A549 (cell line): ENCODE measurements around the gene PNPO. TPM values are rescaled to one million over a fixed set of nuclear protein-coding genes. Genes with fewer than 3 reads are reported as not detected.

Experiments
- ATAC-seq, 2 experiments: fragments of 200-7000 bp in 1 of 2; fragments of >200 bp in 1 of 2; cut with Nextera tagmentation in 1 of 2; cut with Tn5 transposase in 1 of 2; 3 replicates each; pipeline versions ENCODE4 v1.8.0 to v1.9.1; 2018 to 2020; ENCODE audit warnings: mild to moderate bottlenecking in 1 of 2, moderate library complexity in 1 of 2
- CTCF ChIA-PET: fragments of 300-600 bp; sonication (Branson Sonifier 250); formaldehyde crosslinking; extraction: SDS; loops from one replicate; lab custom pipeline; 2021; ENCODE audit warnings: antibody characterized with exemption, inconsistent platforms; lab: Yijun Ruan, JAX
- POLR2A ChIA-PET: fragments of 350-600 bp; formaldehyde crosslinking; extraction: SDS; loops from one replicate; lab custom pipeline; 2021; ENCODE audit warnings: antibody characterized with exemption, inconsistent platforms; lab: Yijun Ruan, JAX
- DNase-seq, 2 experiments: peaks; one replicate each; pipeline versions ENCODE4 v3.0.0 to v3.0.0-alpha.2; 2011 to 2016; ENCODE audit warnings: low read depth in 1 of 2, low spot score in 1 of 2
- FAIRE-seq: peaks from 2 replicates; lab custom pipeline; 2011; peaks lifted over from hg19 to GRCh38; lab: Jason Lieb, UNC
- H3K27ac ChIP-seq, 2 experiments: fragments of >200 bp; sonication (Bioruptor Twin); formaldehyde crosslinking; 3 replicates each; pipeline ENCODE4 v1.5.1; 2016 to 2017
- H3K4me1 ChIP-seq: fragments of >200 bp; sonication (Bioruptor Twin); formaldehyde crosslinking; 3 replicates; pipeline ENCODE4 v1.6.1; 2016
- H3K4me2 ChIP-seq: fragments of >200 bp; sonication (Bioruptor Twin); formaldehyde crosslinking; 3 replicates; pipeline ENCODE4 v1.6.1; 2016
- H3K4me3 ChIP-seq: fragments of >200 bp; sonication (Bioruptor Twin); formaldehyde crosslinking; 3 replicates; pipeline ENCODE4 v1.5.1; 2016
- H3K9me3 ChIP-seq: fragments of >200 bp; sonication (Bioruptor Twin); formaldehyde crosslinking; 3 replicates; pipeline ENCODE4 v1.6.1; 2016
- BCL3 ChIP-seq: fragments of >200 bp; sonication (Bioruptor Twin); formaldehyde crosslinking; IDR thresholded peaks from 3 replicates; pipeline ENCODE4 v1.6.1; 2016
- BHLHE40 ChIP-seq: IDR thresholded peaks from 2 replicates; pipeline ENCODE4 v1.6.1; 2012; ENCODE audit warnings: low read depth, low read length, inconsistent platforms
- CHD4 ChIP-seq: fragments of 200-600 bp; sonication (generic); IDR thresholded peaks from 2 replicates; pipeline ENCODE4 v1.6.1; 2016; ENCODE audit warnings: antibody characterized with exemption, mild to moderate bottlenecking, borderline replicate concordance
- EHF ChIP-seq: fragments of 250-450 bp; sonication (Bioruptor Pico); IDR thresholded peaks from 2 replicates; pipeline ENCODE4 v1.5.0; 2020; ENCODE audit warnings: mild to moderate bottlenecking
- FOSB ChIP-seq: fragments of 250-450 bp; sonication (Bioruptor Pico); IDR thresholded peaks from 2 replicates; pipeline ENCODE4 v1.5.0; 2020; ENCODE audit warnings: mild to moderate bottlenecking, moderate library complexity
- FOXS1 ChIP-seq: fragments of 250-450 bp; sonication (Bioruptor Pico); IDR thresholded peaks from 2 replicates; pipeline ENCODE4 v1.5.0; 2020; ENCODE audit warnings: mild to moderate bottlenecking, moderate library complexity
- HDAC2 ChIP-seq: fragments of 200-600 bp; sonication (generic); IDR thresholded peaks from 2 replicates; pipeline ENCODE4 v1.6.1; 2016
- HEYL ChIP-seq: fragments of 250-450 bp; sonication (Bioruptor Pico); IDR thresholded peaks from 2 replicates; pipeline ENCODE4 v1.8.0; 2021; ENCODE audit warnings: mild to moderate bottlenecking, moderate library complexity
- HOXB13 ChIP-seq: fragments of 250-450 bp; sonication (Bioruptor Pico); IDR thresholded peaks from 2 replicates; pipeline ENCODE4 v1.5.0; 2020; ENCODE audit warnings: low read depth, mild to moderate bottlenecking, moderate library complexity
- HOXB5 ChIP-seq: fragments of 250-450 bp; sonication (Bioruptor Pico); IDR thresholded peaks from 2 replicates; pipeline ENCODE4 v1.5.0; 2020; ENCODE audit warnings: mild to moderate bottlenecking, moderate library complexity
- JUNB ChIP-seq: fragments of >200 bp; sonication (Bioruptor Twin); formaldehyde crosslinking; IDR thresholded peaks from 2 replicates; pipeline ENCODE4 v1.6.1; 2016
- KDM5A ChIP-seq: fragments of 200-600 bp; sonication (generic); IDR thresholded peaks from 2 replicates; pipeline ENCODE4 v1.6.1; 2016; ENCODE audit warnings: antibody characterized with exemption, mild to moderate bottlenecking
- MAX ChIP-seq: IDR thresholded peaks from 2 replicates; pipeline ENCODE4 v1.6.1; 2012
- NFE2L2 ChIP-seq: fragments of 150-350 bp; conservative IDR thresholded peaks from 2 replicates; pipeline ENCODE4 v1.6.1; 2014; ENCODE audit warnings: low read length
- PHF8 ChIP-seq: fragments of 200-600 bp; sonication (generic); IDR thresholded peaks from 2 replicates; pipeline ENCODE4 v1.6.1; 2016; ENCODE audit warnings: low read depth, mild to moderate bottlenecking, antibody characterized with exemption, moderate library complexity, borderline replicate concordance
- POLR2A ChIP-seq: IDR thresholded peaks from 2 replicates; pipeline ENCODE4 v1.6.1; 2012; ENCODE audit warnings: mild to moderate bottlenecking, low read length
- RAD21 ChIP-seq, 2 experiments: fragments of >200 bp in 1 of 2; sonication (Bioruptor Twin) in 1 of 2; formaldehyde crosslinking in 1 of 2; IDR thresholded peaks in 1 of 2; conservative IDR thresholded peaks in 1 of 2; 2 replicates in 1 of 2; 3 replicates in 1 of 2; pipeline ENCODE4 v1.6.1; 2012 to 2018; ENCODE audit warnings: inconsistent platforms in 1 of 2
- RCOR1 ChIP-seq: fragments of 150-350 bp; IDR thresholded peaks from 2 replicates; pipeline ENCODE4 v1.6.1; 2014; ENCODE audit warnings: antibody characterized with exemption, low read length, low read depth
- REST ChIP-seq: fragments of 200-600 bp; sonication (generic); IDR thresholded peaks from 2 replicates; pipeline ENCODE4 v1.6.1; 2016; ENCODE audit warnings: antibody characterized with exemption, mild to moderate bottlenecking, moderate library complexity
- RNF2 ChIP-seq: fragments of 200-600 bp; sonication (generic); IDR thresholded peaks from 2 replicates; pipeline ENCODE4 v1.6.1; 2016; ENCODE audit warnings: low read depth, mild to moderate bottlenecking, antibody characterized with exemption, moderate library complexity, borderline replicate concordance
- TFCP2L1 ChIP-seq: fragments of 250-450 bp; sonication (Bioruptor Pico); IDR thresholded peaks from 2 replicates; pipeline ENCODE4 v1.5.0; 2021; ENCODE audit warnings: mild to moderate bottlenecking
- ZSCAN20 ChIP-seq: fragments of 250-450 bp; sonication (Bioruptor Pico); IDR thresholded peaks from 2 replicates; pipeline ENCODE4 v1.8.0; 2022; ENCODE audit warnings: mild to moderate bottlenecking, moderate library complexity
- WGBS: methylation state at CpG from one replicate; pipeline ENCODE4 v1.1.6; 2017; ENCODE audit errors: missing lambda C conversion rate; 5-methylcytosine and 5-hydroxymethylcytosine counted together
- polyA plus RNA-seq, 4 experiments: library from polyadenylated mRNA; depleted of rRNA in 3 of 4; stranded (reverse); fragments of >200 nt; fragmentation: RNase III in 1 of 4; extraction: RNeasy Plus Mini Kit Qiagen cat#74134 plus additional on column Dnase treatment in 1 of 4; gene quantifications; 2 replicates in 3 of 4; 3 replicates in 1 of 4; pipeline ENCODE4 v1.2.3, GENCODE V29; 2011 to 2017

Gene PNPO
- polyA plus RNA-seq, 2 of the 4 experiments (the other 2 are of a cell fraction) = 29.5 to 40.8 TPM

- TF ChIP-seq FOSB (CRISPR knock-in tag) (no peak), RNF2 (no peak; the same call in 1 of the 2 replicates), HDAC2 (no peak), HEYL (CRISPR knock-in tag) (peak; percentile 86; the same call in 1 of the 2 replicates), HOXB13 (CRISPR knock-in tag) (peak; percentile 93), NFE2L2 (no peak)
These were observed at the start of gene PNPO (continued) for GRCh38 chr17:47941246-47942095.

GRCh38 chr17:47894498-47895346 lies 46.6 kb upstream of the PNPO start:
- ChIA-PET POLR2A (interaction anchor here (0.6 to 1.8 kb wide), 23 partner anchors 9 to 1297 kb away, joined by 3 to 38 read pairs (median 7); partner anchors contain the start of genes CDK5RAP3, KPNB1, LRRC46 and MRPL10), CTCF (interaction anchor here (0.7 to 18.8 kb wide), 13 partner anchors 10 to 276 kb away, joined by 3 to 1860 read pairs (median 5); partner anchors contain the start of genes CDK5RAP3, LRRC46, MRPL10 and SCRN2)
- peak overlapping the region; percentile 89 for H3K27ac ChIP-seq
- no peaks in the 10 kb centered on the region for H3K9me3 ChIP-seq
- DNase-seq = no peak
- H3K4me1 ChIP-seq = peaks cover 17% of the 10 kb centered on the region; the same call in 2 of the 3 replicates
- peak overlapping the region; percentile 86 for H3K4me3 ChIP-seq
- FAIRE-seq = no peak
- WGBS = 42% methylated on average over 11 of the region's 11 CpGs
- peak in 1 of 2 experiments; percentile 0; a peak in 1 of 6 replicates for ATAC-seq
- H3K4me2 ChIP-seq = peak overlapping the region; percentile 87
- TF ChIP-seq NFE2L2 (0 out of 2 replicates have a peak, but pooled peaks have one; percentile 6), RAD21 (conservative IDR thresholded peaks at IDR 0.05 in 1 of 2, IDR thresholded peaks at IDR 0.05 in 1 of 2) (peak in 1 of 2 experiments; percentile 18; a peak in 1 of 5 replicates), BHLHE40 (no peak)

GRCh38 chr17:47895347-47895855 lies 46.0 kb upstream of the PNPO start:
- H3K4me3 ChIP-seq = peak overlapping the region; percentile 86
- H3K4me1 ChIP-seq = peaks cover 16% of the 10 kb centered on the region; the same call in 2 of the 3 replicates
- 0 out of 2 replicates have a peak, but pooled peaks have one; percentile 31 for TF ChIP-seq HOXB5 (CRISPR knock-in tag)
- TF ChIP-seq JUNB = no peak
- peak; percentile 96 for TF ChIP-seq PHF8
- peak; percentile 46 for TF ChIP-seq MAX
- peak; percentile 83 for TF ChIP-seq POLR2A
- TF ChIP-seq KDM5A = peak; percentile 27; the same call in 1 of the 2 replicates
- TF ChIP-seq TFCP2L1 = no peak
- TF ChIP-seq CHD4 = peak; percentile 59; the same call in 1 of the 2 replicates
- TF ChIP-seq FOXS1 = no peak
- peak; percentile 93; the same call in 2 of the 3 replicates for TF ChIP-seq BCL3
- TF ChIP-seq FOSB (CRISPR knock-in tag) = no peak
- TF ChIP-seq EHF = no peak
- TF ChIP-seq RCOR1 = no peak
- peak; percentile 35 for TF ChIP-seq REST
- TF ChIP-seq ZSCAN20 (CRISPR knock-in tag) = no peak
- TF ChIP-seq, all 56 proteins: peak for 8
- FAIRE-seq = no peak
- Histone ChIP-seq H3K27ac (peak overlapping the region; percentile 89), H3K4me2 (peak overlapping the region; percentile 87), H3K9me3 (no peaks in the 10 kb centered on the region)
- peak; percentile 9 to 20 for ATAC-seq
- POLR2A ChIA-PET = interaction anchor here (0.5 to 1.8 kb wide), 38 partner anchors 9 to 1296 kb away, joined by 3 to 38 read pairs (median 5); partner anchors contain the start of genes CDK5RAP3, KPNB1, LRRC46 and MRPL10
- DNase-seq = peak; percentile 31 to 44
- under 1% methylated on average over 25 of the region's 25 CpGs for WGBS
- CTCF ChIA-PET = interaction anchor here (0.7 to 18.8 kb wide), 10 partner anchors 10 to 277 kb away, joined by 3 to 1860 read pairs (median 5); partner anchors contain the start of genes CDK5RAP3, LRRC46, MRPL10 and SCRN2
